ENCODE measurements around the gene PRR36.
A peak's percentile ranks its signal among the peaks of the same experiment; 100 is the strongest.

The PRR36 gene

GRCh38 chr19:7888826-7889217 is 14.6 kb upstream of the PRR36 start:
- H3K36me3 ChIP-seq (ENCODE audit: insufficient read depth, low read depth, low read length), result no peaks in the 10 kb centered on the region
- H3K9me3 ChIP-seq (ENCODE audit: insufficient read depth, low read depth, low read length), result no peaks in the 10 kb centered on the region
- no peak overlapping the region for H3K27ac ChIP-seq (ENCODE audit: low read length)
- peaks cover 24% of the 10 kb centered on the region for H3K27me3 ChIP-seq (ENCODE audit: insufficient read depth, low read length)
- peak overlapping the region; percentile 7; the same call in 1 of the 2 replicates for H3K9ac ChIP-seq (ENCODE audit: low read depth, low read length)
- no peaks in the 10 kb centered on the region for H3K4me1 ChIP-seq (ENCODE audit: insufficient read depth, low read length)
- peak overlapping the region; percentile 68 for H3K4me3 ChIP-seq (ENCODE audit: low read length)

- Histone ChIP-seq H3K9ac (ENCODE audit: low read depth, low read length) (peak within 1 kb of the TSS; percentile 7; the same call in 1 of the 2 replicates), H3K4me3 (ENCODE audit: low read length) (peak within 1 kb of the TSS; percentile 68), H3K36me3 (ENCODE audit: insufficient read depth, low read depth, low read length) (no peaks in the 10 kb centered on the region), H3K27me3 (ENCODE audit: insufficient read depth, low read length) (peaks cover 24% of the 10 kb centered on the region), H3K27ac (ENCODE audit: low read length) (no peak within 1 kb of the TSS), H3K4me1 (ENCODE audit: insufficient read depth, low read length) (no peaks in the 10 kb centered on the region), H3K9me3 (ENCODE audit: insufficient read depth, low read depth, low read length) (no peaks in the 10 kb centered on the region)
These were observed 14.1 kb upstream of the PRR36 start, which contains the start of gene LRRC8E for GRCh38 chr19:7888145-7888825. TSS of gene LRRC8E (plus strand) at chr19:7888510. CDS start at chr19:7895604, 7,094 bp downstream.

GRCh38 chr19:7887408-7888144 is 13.4 kb upstream of the PRR36 start:
- no peaks in the 10 kb centered on the region for H3K4me1 ChIP-seq (ENCODE audit: insufficient read depth, low read length)
- no peaks in the 10 kb centered on the region for H3K36me3 ChIP-seq (ENCODE audit: insufficient read depth, low read depth, low read length)
- H3K27me3 ChIP-seq (ENCODE audit: insufficient read depth, low read length), result peaks cover 24% of the 10 kb centered on the region
- no peaks in the 10 kb centered on the region for H3K9me3 ChIP-seq (ENCODE audit: insufficient read depth, low read depth, low read length)
- H3K4me3 ChIP-seq (ENCODE audit: low read length), result peak overlapping the region; percentile 68; the same call in 1 of the 2 replicates
- H3K27ac ChIP-seq (ENCODE audit: low read length), result no peak overlapping the region
- H3K9ac ChIP-seq (ENCODE audit: low read depth, low read length), result no peak overlapping the region

- Histone ChIP-seq H3K4me3 (ENCODE audit: low read length) (no peak overlapping the region), H3K27ac (ENCODE audit: low read length) (no peak overlapping the region), H3K9me3 (ENCODE audit: insufficient read depth, low read depth, low read length) (no peaks in the 10 kb centered on the region), H3K27me3 (ENCODE audit: insufficient read depth, low read length) (peaks cover 24% of the 10 kb centered on the region), H3K36me3 (ENCODE audit: insufficient read depth, low read depth, low read length) (no peaks in the 10 kb centered on the region), H3K4me1 (ENCODE audit: insufficient read depth, low read length) (no peaks in the 10 kb centered on the region), H3K9ac (ENCODE audit: low read depth, low read length) (no peak overlapping the region)
These were observed 11.6 kb upstream of the PRR36 start for GRCh38 chr19:7885818-7886217.

GRCh38 chr19:7883796-7884570 is 9.8 kb upstream of the PRR36 start:
- Histone ChIP-seq H3K4me3 (ENCODE audit: low read length) (no peak overlapping the region), H3K36me3 (ENCODE audit: insufficient read depth, low read depth, low read length) (no peaks in the 10 kb centered on the region), H3K27ac (ENCODE audit: low read length) (no peak overlapping the region), H3K4me1 (ENCODE audit: insufficient read depth, low read length) (no peaks in the 10 kb centered on the region), H3K27me3 (ENCODE audit: insufficient read depth, low read length) (peaks cover 16% of the 10 kb centered on the region), H3K9me3 (ENCODE audit: insufficient read depth, low read depth, low read length) (no peaks in the 10 kb centered on the region), H3K9ac (ENCODE audit: low read depth, low read length) (no peak overlapping the region)

GRCh38 chr19:7883105-7883504 is 8.9 kb upstream of the PRR36 start:
- H3K9me3 ChIP-seq (ENCODE audit: insufficient read depth, low read depth, low read length), result no peaks in the 10 kb centered on the region
- H3K36me3 ChIP-seq (ENCODE audit: insufficient read depth, low read depth, low read length), result no peaks in the 10 kb centered on the region
- H3K27me3 ChIP-seq (ENCODE audit: insufficient read depth, low read length), result peaks cover 9% of the 10 kb centered on the region; the same call in 1 of the 2 replicates
- H3K4me3 ChIP-seq (ENCODE audit: low read length), result no peak overlapping the region
- H3K4me1 ChIP-seq (ENCODE audit: insufficient read depth, low read length), result no peaks in the 10 kb centered on the region
- H3K9ac ChIP-seq (ENCODE audit: low read depth, low read length), result no peak overlapping the region
- no peak overlapping the region for H3K27ac ChIP-seq (ENCODE audit: low read length)

GRCh38 chr19:7881910-7882309 is 7.7 kb upstream of the PRR36 start:
- H3K27ac ChIP-seq (ENCODE audit: low read length), result no peak overlapping the region
- no peaks in the 10 kb centered on the region for H3K36me3 ChIP-seq (ENCODE audit: insufficient read depth, low read depth, low read length)
- H3K9me3 ChIP-seq (ENCODE audit: insufficient read depth, low read depth, low read length), result no peaks in the 10 kb centered on the region
- H3K4me1 ChIP-seq (ENCODE audit: insufficient read depth, low read length), result no peaks in the 10 kb centered on the region
- H3K4me3 ChIP-seq (ENCODE audit: low read length), result no peak overlapping the region
- no peaks in the 10 kb centered on the region for H3K27me3 ChIP-seq (ENCODE audit: insufficient read depth, low read length)
- H3K9ac ChIP-seq (ENCODE audit: low read depth, low read length), result no peak overlapping the region

GRCh38 chr19:7879836-7880235 is 5.6 kb upstream of the PRR36 start:
- no peak overlapping the region for H3K27ac ChIP-seq (ENCODE audit: low read length)

GRCh38 chr19:7879111-7879807 is 5.1 kb upstream of the PRR36 start:
- Histone ChIP-seq H3K36me3 (ENCODE audit: insufficient read depth, low read depth, low read length) (no peaks in the 10 kb centered on the region), H3K4me1 (ENCODE audit: insufficient read depth, low read length) (no peaks in the 10 kb centered on the region), H3K9me3 (ENCODE audit: insufficient read depth, low read depth, low read length) (no peaks in the 10 kb centered on the region), H3K9ac (ENCODE audit: low read depth, low read length) (no peak overlapping the region), H3K27me3 (ENCODE audit: insufficient read depth, low read length) (no peaks in the 10 kb centered on the region), H3K27ac (ENCODE audit: low read length) (no peak overlapping the region), H3K4me3 (ENCODE audit: low read length) (no peak overlapping the region)

More at GRCh38 chr19:7879836-7880235, 5.6 kb upstream of the PRR36 start:
- Histone ChIP-seq H3K9ac (ENCODE audit: low read depth, low read length) (no peak overlapping the region), H3K27me3 (ENCODE audit: insufficient read depth, low read length) (no peaks in the 10 kb centered on the region), H3K4me3 (ENCODE audit: low read length) (no peak overlapping the region), H3K9me3 (ENCODE audit: insufficient read depth, low read depth, low read length) (no peaks in the 10 kb centered on the region), H3K4me1 (ENCODE audit: insufficient read depth, low read length) (no peaks in the 10 kb centered on the region), H3K36me3 (ENCODE audit: insufficient read depth, low read depth, low read length) (no peaks in the 10 kb centered on the region)

GRCh38 chr19:7877249-7877836 is 3.2 kb upstream of the PRR36 start:
- H3K36me3 ChIP-seq (ENCODE audit: insufficient read depth, low read depth, low read length), result no peaks in the 10 kb centered on the region
- no peak overlapping the region for H3K4me3 ChIP-seq (ENCODE audit: low read length)
- H3K9ac ChIP-seq (ENCODE audit: low read depth, low read length), result no peak overlapping the region
- no peaks in the 10 kb centered on the region for H3K9me3 ChIP-seq (ENCODE audit: insufficient read depth, low read depth, low read length)
- no peak overlapping the region for H3K27ac ChIP-seq (ENCODE audit: low read length)
- no peaks in the 10 kb centered on the region for H3K4me1 ChIP-seq (ENCODE audit: insufficient read depth, low read length)
- H3K27me3 ChIP-seq (ENCODE audit: insufficient read depth, low read length), result peaks cover 14% of the 10 kb centered on the region

- H3K4me1 ChIP-seq (ENCODE audit: insufficient read depth, low read length), result no peaks in the 10 kb centered on the region; the same call in 1 of the 2 replicates
- no peak overlapping the region for H3K27ac ChIP-seq (ENCODE audit: low read length)
- peak overlapping the region; percentile 78; the same call in 1 of the 2 replicates for H3K4me3 ChIP-seq (ENCODE audit: low read length)
These were observed 695 bp upstream of the PRR36 start for GRCh38 chr19:7874897-7875273.

More at GRCh38 chr19:7874897-7875273, 695 bp upstream of the PRR36 start:
- H3K9ac ChIP-seq (ENCODE audit: low read depth, low read length), result peak overlapping the region; percentile 56; the same call in 1 of the 2 replicates
- H3K36me3 ChIP-seq (ENCODE audit: insufficient read depth, low read depth, low read length), result no peaks in the 10 kb centered on the region
- peaks cover 14% of the 10 kb centered on the region for H3K27me3 ChIP-seq (ENCODE audit: insufficient read depth, low read length)
- H3K9me3 ChIP-seq (ENCODE audit: insufficient read depth, low read depth, low read length), result no peaks in the 10 kb centered on the region

All from iPS-20b (cell line).